Measurements from ENCODE around the gene WFIKKN2.

WFIKKN2 gene

GRCh38 chr17:50864747-50865059, 29.3 kb downstream of the WFIKKN2 start:
- Mint-ChIP-seq H3K9me3 (no peaks in the 10 kb centered on the region), H3K4me3 (peak overlapping the region; percentile 94 to 100 (median 97)), H3K27ac (peak overlapping the region; percentile 92 to 98 (median 98)), H3K36me3 (ENCODE audit: low read depth) (peaks cover 26% of the 10 kb centered on the region), H3K4me1 (peaks cover 46% of the 10 kb centered on the region), H3K27me3 (ENCODE audit: low read depth) (no peaks in the 10 kb centered on the region)
- TF ChIP-seq CTCF (IDR thresholded peaks at IDR 0.05; ENCODE audit: unreplicated experiment in 3 of 3): no peak

GRCh38 chr17:50865060-50865867, 29.9 kb downstream of the WFIKKN2 start:
- Mint-ChIP-seq H3K27me3 (ENCODE audit: low read depth) (no peaks in the 10 kb centered on the region), H3K36me3 (ENCODE audit: low read depth) (peaks cover 26% of the 10 kb centered on the region)

GRCh38 chr17:50865868-50866260, 30.5 kb downstream of the WFIKKN2 start:
- peak overlapping the region; percentile 86 to 96 (median 90) for H3K4me3 Mint-ChIP-seq
- no peak for TF ChIP-seq CTCF (IDR thresholded peaks at IDR 0.05; ENCODE audit: unreplicated experiment in 3 of 3)
- peaks cover 46% of the 10 kb centered on the region for H3K4me1 Mint-ChIP-seq
- H3K36me3 Mint-ChIP-seq (ENCODE audit: low read depth): peaks cover 26% of the 10 kb centered on the region
- H3K27me3 Mint-ChIP-seq (ENCODE audit: low read depth): no peaks in the 10 kb centered on the region
- peak overlapping the region in 1 of 3 experiments; percentile 97 for H3K27ac Mint-ChIP-seq
- no peaks in the 10 kb centered on the region for H3K9me3 Mint-ChIP-seq

More at GRCh38 chr17:50865060-50865867, 29.9 kb downstream of the WFIKKN2 start:
- no peaks in the 10 kb centered on the region for H3K9me3 Mint-ChIP-seq
- peak overlapping the region; percentile 94 to 100 (median 97) for H3K4me3 Mint-ChIP-seq
- no peak for TF ChIP-seq CTCF (IDR thresholded peaks at IDR 0.05; ENCODE audit: unreplicated experiment in 3 of 3)
- H3K27ac Mint-ChIP-seq: peak overlapping the region; percentile 92 to 98 (median 98)
- peaks cover 46% of the 10 kb centered on the region for H3K4me1 Mint-ChIP-seq

GRCh38 chr17:50866261-50866949, 31.0 kb downstream of the WFIKKN2 start, which contains the start of gene TOB1:
Gene TOB1, minus strand, starts transcription at chr17:50866354. Its CDS starts 2,337 bp downstream, at chr17:50864017.
- Mint-ChIP-seq H3K27ac (peak within 1 kb of the TSS; percentile 94 to 98 (median 98)), H3K9me3 (no peaks in the 10 kb centered on the region), H3K4me3 (peak within 1 kb of the TSS; percentile 94 to 100 (median 97)), H3K27me3 (ENCODE audit: low read depth) (no peaks in the 10 kb centered on the region), H3K36me3 (ENCODE audit: low read depth) (peaks cover 23% of the 10 kb centered on the region), H3K4me1 (peaks cover 46% of the 10 kb centered on the region)
- TF ChIP-seq CTCF (IDR thresholded peaks at IDR 0.05; ENCODE audit: unreplicated experiment in 3 of 3): no peak

- H3K27ac Mint-ChIP-seq: peak overlapping the region; percentile 94 to 97 (median 97)
- H3K36me3 Mint-ChIP-seq (ENCODE audit: low read depth): peaks cover 17% of the 10 kb centered on the region
- peaks cover 46% of the 10 kb centered on the region for H3K4me1 Mint-ChIP-seq
- H3K27me3 Mint-ChIP-seq (ENCODE audit: low read depth): no peaks in the 10 kb centered on the region
- H3K4me3 Mint-ChIP-seq: peak overlapping the region; percentile 86 to 96 (median 90)
- no peaks in the 10 kb centered on the region for H3K9me3 Mint-ChIP-seq
- no peak for TF ChIP-seq CTCF (IDR thresholded peaks at IDR 0.05; ENCODE audit: unreplicated experiment in 3 of 3)
These were observed 31.6 kb downstream of the WFIKKN2 start for GRCh38 chr17:50866950-50867362.

Measured in nephron (organoid).